H54 (cell line): ENCODE measurements around the gene UPF1.

ENCODE experiments used
- DNase-seq: peaks from one replicate; pipeline ENCODE4 v3.0.0; 2011; ENCODE audit warnings: low spot score, mixed read lengths; ENCODE audit not compliant: insufficient read length
- FAIRE-seq: peaks from 3 replicates; lab custom pipeline; 2011; peaks lifted over from hg19 to GRCh38; lab: Jason Lieb, UNC
- POLR2A ChIP-seq: IDR thresholded peaks from 2 replicates; pipeline ENCODE4 v1.6.1; 2011; ENCODE audit warnings: low read depth, mild to moderate bottlenecking, low read length

UPF1 gene

GRCh38 chr19:18793144-18794028 is 38.4 kb upstream of the UPF1 start:
- DNase-seq (no peak), FAIRE-seq (no peak)
- TF ChIP-seq POLR2A, result no peak

DNA sequence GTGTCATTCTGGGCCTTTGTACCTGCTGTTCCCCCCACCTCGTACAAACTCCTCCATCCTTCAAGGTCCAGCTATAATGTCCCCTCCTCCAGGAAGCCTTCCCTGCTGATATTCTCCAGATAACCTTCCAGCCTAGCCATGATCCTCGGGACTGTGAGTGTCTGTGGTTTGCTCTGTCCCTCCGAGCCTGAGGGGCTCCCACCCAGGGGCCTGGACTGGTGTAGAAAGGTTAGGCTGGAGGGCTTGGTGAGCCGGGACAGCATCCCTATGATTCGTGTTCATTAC is 37.8 kb upstream of the UPF1 start:
- DNase-seq, result no peak
- TF ChIP-seq POLR2A, result no peak
- FAIRE-seq, result no peak

- no peak for TF ChIP-seq POLR2A
- no peak for DNase-seq
- FAIRE-seq, result no peak
These were observed 37.1 kb upstream of the UPF1 start for GRCh38 chr19:18794692-18795091.

DNA sequence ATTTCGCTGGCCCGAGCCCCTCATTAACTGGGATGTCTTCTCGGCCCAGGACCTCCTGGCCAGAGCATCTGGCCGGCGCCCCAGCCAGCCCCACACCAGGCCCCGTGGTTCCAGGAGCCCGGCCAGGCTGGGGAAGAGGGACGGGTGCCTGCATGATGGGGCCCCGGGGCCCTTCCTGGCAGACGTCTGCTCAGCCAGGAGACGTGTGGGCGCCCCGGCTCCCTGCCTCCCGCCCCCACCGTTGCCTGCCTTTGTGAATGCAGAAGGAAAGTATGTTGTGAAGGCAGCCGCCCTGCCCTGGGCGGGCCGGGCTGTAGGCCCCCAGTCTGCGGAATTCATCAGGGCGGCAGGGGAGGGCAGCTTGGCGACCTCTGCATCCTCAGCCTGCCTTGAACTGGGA is 36.2 kb upstream of the UPF1 start:
- FAIRE-seq, result no peak
- DNase-seq, result no peak
- TF ChIP-seq POLR2A, result no peak

- DNase-seq (no peak), FAIRE-seq (no peak)
- TF ChIP-seq POLR2A, result no peak
These were observed 35.5 kb upstream of the UPF1 start for GRCh38 chr19:18796239-18796638.

DNA sequence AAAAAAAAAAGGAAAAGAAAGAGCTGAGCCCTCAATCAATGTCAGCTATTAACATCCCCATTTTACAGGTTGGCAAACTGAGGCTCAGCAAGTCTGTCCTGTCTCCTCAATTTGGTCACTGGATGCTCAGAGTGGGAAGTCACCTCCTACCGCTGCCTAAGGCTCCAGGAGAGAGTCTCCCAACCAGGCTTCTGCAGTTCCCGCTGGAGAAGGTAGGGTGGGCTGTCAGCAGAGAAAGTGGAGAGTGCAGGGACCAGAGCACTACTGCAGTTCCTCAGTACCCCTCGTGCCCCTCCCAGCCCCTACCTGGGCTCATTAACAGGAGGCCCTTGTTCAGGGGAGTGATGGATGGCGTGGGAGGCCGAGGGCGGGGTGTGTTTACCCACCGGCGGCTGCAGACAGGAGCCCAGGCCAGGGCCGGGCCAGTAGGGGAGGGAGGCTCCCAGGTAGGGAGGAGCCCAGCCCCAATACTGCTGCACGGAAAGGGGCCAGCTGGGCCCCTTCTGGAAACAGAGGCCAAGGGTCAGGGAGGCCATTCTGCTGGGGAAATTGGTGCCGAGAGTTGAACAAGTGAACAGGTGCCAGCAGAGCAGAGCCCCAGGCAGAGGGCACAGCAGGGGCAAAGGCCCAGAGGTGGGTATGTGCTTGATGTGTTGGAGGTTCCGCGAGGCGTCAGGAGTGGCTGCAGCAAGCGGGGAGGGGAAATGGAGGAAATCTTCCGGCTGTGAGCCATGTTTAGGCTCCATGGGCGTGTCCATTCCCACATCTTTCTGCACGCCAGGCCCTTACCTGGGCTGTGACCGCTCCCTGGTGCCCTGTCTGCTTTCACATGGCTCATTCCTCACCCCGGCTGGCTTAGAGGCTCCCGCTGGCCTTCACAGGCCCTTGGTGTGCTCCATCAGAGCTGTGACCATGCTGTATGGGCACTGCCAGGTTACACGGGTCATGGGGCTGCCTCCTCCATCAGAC is 33.1 kb upstream of the UPF1 start:
- DNase-seq, result no peak
- no peak for FAIRE-seq
- no peak for TF ChIP-seq POLR2A

DNA sequence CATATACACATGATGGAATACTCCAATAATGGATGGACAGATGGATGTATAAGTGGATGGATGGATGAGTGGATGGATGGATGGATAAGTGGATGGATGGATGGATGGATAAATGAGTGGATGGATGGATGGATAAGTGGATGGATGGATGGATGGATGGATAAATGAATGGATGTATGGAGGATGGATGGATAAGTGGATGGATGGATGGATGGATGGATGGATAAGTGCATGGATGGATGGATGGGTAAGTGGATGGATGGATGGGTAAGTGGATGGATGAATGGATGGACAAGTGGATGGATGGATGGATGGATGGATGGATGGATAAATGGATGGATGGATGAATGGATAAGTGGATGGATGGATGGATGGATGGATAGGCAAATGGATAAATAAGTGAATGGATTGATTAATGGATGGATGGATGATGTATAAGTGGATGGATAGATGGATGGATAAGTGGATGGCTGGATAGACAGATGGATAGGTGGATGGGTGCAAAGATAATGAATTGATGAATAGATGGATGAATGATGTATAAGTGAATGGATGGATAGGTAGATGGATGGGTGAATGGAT is 32.3 kb upstream of the UPF1 start:
- no peak for FAIRE-seq
- TF ChIP-seq POLR2A, result no peak

DNA sequence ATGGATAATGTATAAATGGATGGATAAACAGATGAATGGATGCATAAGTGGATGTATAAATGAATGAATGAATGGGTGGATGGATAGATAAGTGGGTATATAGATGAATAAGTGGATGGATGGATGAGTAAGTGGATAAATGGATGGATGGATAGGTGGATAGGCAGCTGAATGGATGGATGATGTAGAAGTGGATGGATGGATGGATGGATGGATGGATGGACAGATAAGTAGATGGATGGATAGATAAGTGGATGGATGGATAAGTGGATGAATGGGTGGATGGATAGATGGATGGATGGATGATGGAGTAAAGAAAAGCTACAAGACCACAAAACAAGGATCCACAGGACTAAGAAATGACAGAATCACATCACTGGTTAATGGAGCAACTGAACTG is 31.7 kb upstream of the UPF1 start:
- no peak for DNase-seq
- FAIRE-seq, result no peak
- TF ChIP-seq POLR2A, result no peak

More for the DNA sequence above, 32.3 kb upstream of the UPF1 start:
- no peak for DNase-seq

DNA sequence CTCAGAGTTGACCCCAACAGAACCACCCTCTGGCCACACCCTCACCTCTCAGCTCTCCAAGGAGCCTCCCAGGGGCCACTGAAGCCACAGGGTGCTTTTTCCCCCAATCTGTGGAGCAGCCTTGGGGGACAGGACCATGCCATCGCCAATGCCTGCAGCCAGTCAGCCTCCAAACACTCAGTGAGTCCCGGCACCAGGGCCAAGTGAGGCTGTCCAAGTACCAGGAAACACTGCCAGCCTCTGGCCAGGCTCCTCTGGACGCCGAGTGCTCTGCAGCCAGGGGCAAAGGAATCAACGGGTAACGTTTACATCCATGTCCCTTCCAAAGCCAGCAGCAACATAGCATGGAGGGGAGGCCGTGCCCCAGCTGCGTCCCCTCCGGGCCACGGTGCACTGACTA is 31.1 kb upstream of the UPF1 start:
- no peak for FAIRE-seq
- TF ChIP-seq POLR2A, result no peak
- DNase-seq, result no peak

GRCh38 chr19:18802354-18802753 is 29.4 kb upstream of the UPF1 start:
- FAIRE-seq (no peak), DNase-seq (no peak)
- no peak for TF ChIP-seq POLR2A

DNA sequence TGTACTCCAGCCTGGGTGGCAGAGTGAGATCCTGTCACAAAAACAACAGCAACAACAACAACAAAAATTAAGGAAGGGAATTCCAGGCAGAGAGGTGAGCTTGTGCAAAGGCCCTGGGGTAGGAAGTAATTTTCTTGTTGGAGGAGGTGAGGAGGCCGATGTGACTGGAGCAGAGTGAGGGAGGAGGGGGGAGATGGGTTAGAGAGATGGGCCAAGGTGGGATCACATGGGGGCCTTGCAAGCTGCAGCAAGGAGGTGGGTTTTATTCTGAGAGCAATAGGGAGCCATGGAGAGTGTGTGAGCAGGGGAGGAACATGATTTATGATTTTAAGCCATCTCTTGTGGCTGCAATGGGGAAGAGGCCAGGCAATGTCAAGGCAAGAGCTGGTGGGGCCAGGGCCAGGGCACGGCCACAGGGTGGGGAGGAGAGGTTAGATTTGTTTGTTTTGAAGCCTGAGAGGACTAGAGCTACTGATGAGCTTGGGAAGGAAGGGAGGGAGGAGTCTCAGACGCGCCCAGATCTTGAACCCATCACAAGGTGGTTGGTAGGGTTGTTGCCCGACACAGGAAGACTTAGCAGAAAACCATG is 28.1 kb upstream of the UPF1 start:
- FAIRE-seq, result no peak
- no peak for TF ChIP-seq POLR2A
- DNase-seq, result no peak

DNA sequence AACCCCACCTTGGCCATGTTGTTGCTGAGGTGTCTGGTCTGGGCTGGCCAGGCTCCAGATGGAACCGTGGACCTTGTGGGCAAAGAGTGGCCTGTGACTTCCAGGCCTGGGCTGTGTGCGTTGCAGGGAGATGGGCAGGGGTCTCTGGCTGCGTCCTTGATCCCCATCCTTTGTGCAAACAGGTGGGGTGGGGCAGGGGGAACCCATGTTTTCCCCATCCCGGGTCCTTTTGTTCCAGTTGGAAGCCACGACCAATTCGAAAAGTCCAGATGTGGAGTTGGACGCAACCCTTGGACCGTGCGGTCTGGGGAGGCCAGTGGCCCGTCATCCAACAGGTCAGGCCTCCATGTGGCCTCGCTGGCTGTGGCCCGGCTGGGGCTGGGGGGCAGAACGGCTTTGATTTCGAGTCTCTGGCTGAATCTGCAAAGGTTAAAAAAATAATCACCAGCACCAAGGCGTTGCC is 27.6 kb upstream of the UPF1 start:
- FAIRE-seq, result no peak
- no peak for DNase-seq
- no peak for TF ChIP-seq POLR2A

GRCh38 chr19:18804643-18805042 is 27.1 kb upstream of the UPF1 start:
- DNase-seq (no peak), FAIRE-seq (no peak)
- no peak for TF ChIP-seq POLR2A
